HG03066 (cell line): ENCODE results near the gene CCDC148.
"Not testable (repeated sequence)": the region's sequence is repeated elsewhere in the genome, so short reads cannot be mapped to it uniquely, and the experiment has no call there.

Experiments
- ATAC-seq: cut with Tn5 transposase; IDR thresholded peaks from one replicate; pipeline ENCODE4 v1.9.1; 2021; ENCODE audit warnings: low read depth; ENCODE audit not compliant: unreplicated experiment

Gene CCDC148

GRCh38 chr2:158484892-158485556, 28.5 kb upstream of the CCDC148 start:
- no peak for ATAC-seq

GRCh38 chr2:158482594-158482993, 26.0 kb upstream of the CCDC148 start:
- no peak for ATAC-seq

GRCh38 chr2:158481116-158481515, 24.6 kb upstream of the CCDC148 start:
- ATAC-seq, result no peak

- no peak for ATAC-seq
These were observed 22.3 kb upstream of the CCDC148 start for GRCh38 chr2:158478816-158479215.

GRCh38 chr2:158478237-158478636, 21.7 kb upstream of the CCDC148 start:
- no peak for ATAC-seq

GRCh38 chr2:158477202-158477601, 20.6 kb upstream of the CCDC148 start:
- ATAC-seq, result no peak

- not testable (repeated sequence) for ATAC-seq
These were observed 18.0 kb upstream of the CCDC148 start for GRCh38 chr2:158474526-158475011.

GRCh38 chr2:158473719-158474392, 17.3 kb upstream of the CCDC148 start:
- ATAC-seq, result no peak

GRCh38 chr2:158473300-158473699, 16.7 kb upstream of the CCDC148 start:
- not testable (repeated sequence) for ATAC-seq

- not testable (repeated sequence) for ATAC-seq
These were observed 16.3 kb upstream of the CCDC148 start for GRCh38 chr2:158472829-158473228.

- ATAC-seq, result no peak
These were observed 10.7 kb upstream of the CCDC148 start for GRCh38 chr2:158467248-158467647.

- peak; percentile 69 for ATAC-seq
These were observed 8.1 kb upstream of the CCDC148 start for GRCh38 chr2:158464426-158465281.

- no peak for ATAC-seq
These were observed 7.0 kb upstream of the CCDC148 start for GRCh38 chr2:158463496-158464095.

GRCh38 chr2:158460632-158461297, 4.2 kb upstream of the CCDC148 start:
- no peak for ATAC-seq

- ATAC-seq, result no peak
These were observed 2.8 kb upstream of the CCDC148 start for GRCh38 chr2:158459161-158460003.

- no peak for ATAC-seq
These were observed 2.0 kb upstream of the CCDC148 start for GRCh38 chr2:158458617-158458920.

- ATAC-seq, result peak; percentile 50
These were observed 1.5 kb upstream of the CCDC148 start for GRCh38 chr2:158457826-158458616.

- peak; percentile 34 for ATAC-seq
These were observed 706 bp upstream of the CCDC148 start for GRCh38 chr2:158457092-158457825.
